22Rv1 (cell line): ENCODE measurements around the gene UCP3.

ENCODE experiments used
- H3K27ac ChIP-seq: fragments of 450-650 bp; 2 replicates; pipeline ENCODE4 v1.5.1; 2017
- ZFX ChIP-seq: fragments of 450-650 bp; IDR thresholded peaks from 2 replicates; pipeline ENCODE4 v1.6.1; 2017; ENCODE audit warnings: antibody characterized with exemption, borderline replicate concordance
- TF ChIP-seq, protein P1 (sequence below): fragments of 450-650 bp; IDR thresholded peaks from 2 replicates; pipeline ENCODE4 v1.5.1; 2017; ENCODE audit warnings: mild to moderate bottlenecking

The UCP3 gene

DNA sequence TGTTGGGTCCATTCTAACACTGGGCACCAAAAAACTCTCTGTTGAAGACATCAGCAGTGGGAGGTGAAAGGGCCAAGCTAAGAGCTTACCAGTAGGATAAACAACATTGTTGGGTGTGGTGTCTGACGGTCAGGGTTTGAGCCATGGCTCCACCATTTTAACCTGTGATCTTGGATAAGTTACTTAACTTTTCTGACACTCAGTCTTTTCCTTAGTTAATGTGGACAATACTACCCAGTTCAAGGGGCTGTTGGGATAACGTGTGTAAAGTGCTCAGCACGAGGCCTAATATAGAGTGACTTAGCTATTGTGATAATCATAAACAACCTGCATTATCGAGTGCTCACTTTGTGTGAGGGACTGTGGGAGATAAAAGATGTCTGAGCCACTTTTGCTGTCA is 6.1 kb downstream of the UCP3 start:
- TF ChIP-seq ZFX, result no peak
- TF ChIP-seq, protein P1, sequence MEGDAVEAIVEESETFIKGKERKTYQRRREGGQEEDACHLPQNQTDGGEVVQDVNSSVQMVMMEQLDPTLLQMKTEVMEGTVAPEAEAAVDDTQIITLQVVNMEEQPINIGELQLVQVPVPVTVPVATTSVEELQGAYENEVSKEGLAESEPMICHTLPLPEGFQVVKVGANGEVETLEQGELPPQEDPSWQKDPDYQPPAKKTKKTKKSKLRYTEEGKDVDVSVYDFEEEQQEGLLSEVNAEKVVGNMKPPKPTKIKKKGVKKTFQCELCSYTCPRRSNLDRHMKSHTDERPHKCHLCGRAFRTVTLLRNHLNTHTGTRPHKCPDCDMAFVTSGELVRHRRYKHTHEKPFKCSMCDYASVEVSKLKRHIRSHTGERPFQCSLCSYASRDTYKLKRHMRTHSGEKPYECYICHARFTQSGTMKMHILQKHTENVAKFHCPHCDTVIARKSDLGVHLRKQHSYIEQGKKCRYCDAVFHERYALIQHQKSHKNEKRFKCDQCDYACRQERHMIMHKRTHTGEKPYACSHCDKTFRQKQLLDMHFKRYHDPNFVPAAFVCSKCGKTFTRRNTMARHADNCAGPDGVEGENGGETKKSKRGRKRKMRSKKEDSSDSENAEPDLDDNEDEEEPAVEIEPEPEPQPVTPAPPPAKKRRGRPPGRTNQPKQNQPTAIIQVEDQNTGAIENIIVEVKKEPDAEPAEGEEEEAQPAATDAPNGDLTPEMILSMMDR, result no peak

DNA sequence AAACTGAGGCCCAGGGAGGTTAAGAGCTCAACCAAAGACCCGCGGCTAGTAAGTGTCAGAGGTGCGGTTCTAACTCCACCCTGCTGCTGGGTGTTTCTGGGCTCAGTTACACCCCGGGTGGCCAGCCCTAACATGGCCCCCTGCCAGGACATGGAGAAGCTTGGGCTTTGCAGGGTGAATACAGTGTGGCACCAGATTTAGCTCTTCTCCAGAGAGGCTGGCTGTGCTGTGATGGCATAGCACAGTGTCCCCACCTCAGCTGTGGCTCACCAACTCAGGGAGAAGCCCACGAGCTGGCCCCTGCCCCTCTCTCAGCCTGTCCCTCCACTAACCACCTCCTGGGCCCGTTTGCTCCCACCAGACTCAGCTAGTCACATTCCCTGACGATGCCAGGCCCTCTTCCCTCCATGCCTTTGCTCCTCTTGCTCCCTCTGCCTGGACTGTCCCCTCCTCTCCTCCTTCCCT is 7.0 kb downstream of the UCP3 start:
- H3K27ac ChIP-seq, result no peak overlapping the region
- TF ChIP-seq ZFX, result no peak
- TF ChIP-seq, protein P1, result no peak

More for the DNA sequence above, 6.1 kb downstream of the UCP3 start:
- H3K27ac ChIP-seq, result no peak overlapping the region

DNA sequence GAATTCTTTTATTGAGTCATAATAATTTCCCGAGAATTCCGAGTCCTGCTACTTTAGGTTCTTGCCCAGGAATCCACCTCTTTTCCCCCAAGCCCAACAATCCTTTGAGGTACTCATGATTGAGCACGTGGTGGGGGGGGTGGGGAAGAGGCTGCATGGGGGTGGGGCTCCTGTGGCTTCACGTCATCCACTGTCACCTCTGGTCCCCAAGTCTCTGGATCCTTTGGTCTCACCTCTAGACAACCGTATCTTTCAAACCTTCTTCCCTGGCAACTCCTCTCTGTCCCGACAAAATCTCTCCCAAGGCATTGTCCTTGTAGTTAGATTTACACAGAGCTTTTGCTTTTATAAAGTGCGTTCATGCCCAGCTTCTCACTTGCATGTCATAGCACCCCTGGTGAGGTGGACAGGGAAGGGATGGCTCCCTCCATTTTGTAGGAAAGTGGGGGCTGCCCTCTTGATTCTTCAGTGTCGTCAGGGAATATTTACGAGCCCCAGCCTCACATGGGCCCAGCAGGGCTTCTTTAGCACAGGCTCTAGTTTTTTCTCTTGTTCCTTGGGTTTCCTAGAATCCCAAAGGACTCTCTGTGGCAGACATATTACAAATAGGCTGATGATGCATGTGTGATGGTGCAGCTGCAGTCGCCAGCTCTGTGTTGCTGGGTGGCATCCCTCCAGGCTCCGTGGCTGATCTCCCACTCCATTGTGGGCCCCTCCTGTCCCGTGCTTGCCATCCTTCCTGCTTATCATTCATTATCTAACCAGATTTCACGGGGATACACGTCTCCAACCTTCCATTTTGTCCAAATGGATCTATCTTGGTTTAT is 8.4 kb downstream of the UCP3 start:
- no peak overlapping the region for H3K27ac ChIP-seq
- TF ChIP-seq, protein P1, result no peak
- TF ChIP-seq ZFX, result no peak

DNA sequence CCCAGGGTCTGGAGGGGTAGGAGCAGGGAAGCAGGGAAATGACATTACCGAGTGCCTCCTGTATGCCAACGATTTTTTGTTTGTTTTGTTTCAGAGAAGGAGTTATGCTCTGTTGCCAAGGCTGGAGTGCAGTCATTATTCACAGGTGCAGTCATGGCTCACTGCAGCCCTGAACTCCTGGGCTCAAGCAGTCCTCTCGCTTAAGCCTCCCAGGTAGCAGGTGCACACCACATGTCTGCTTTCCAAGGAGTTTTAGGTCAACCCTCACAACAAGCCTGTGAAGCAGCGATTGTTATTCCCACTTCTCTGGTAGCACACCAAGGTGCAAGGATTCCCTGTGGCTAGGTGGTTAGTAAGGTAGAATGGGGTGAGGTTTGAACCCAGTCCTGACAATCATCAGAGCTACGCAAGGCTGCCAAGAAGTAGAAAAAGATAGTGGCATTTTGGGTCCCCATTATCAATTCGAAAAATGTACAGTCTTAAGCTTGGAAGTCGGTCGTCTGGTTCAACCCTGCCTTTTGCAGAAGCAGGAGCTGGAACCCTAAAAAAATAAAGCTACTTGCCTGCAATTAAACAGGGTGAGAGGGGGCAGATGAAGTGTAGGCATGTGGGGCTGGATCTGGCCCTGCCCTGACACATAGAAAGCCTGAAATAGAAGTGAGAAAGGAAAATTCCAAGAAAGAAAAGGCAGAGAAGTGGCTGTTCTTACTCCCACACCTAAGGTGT is 9.1 kb downstream of the UCP3 start:
- no peak for TF ChIP-seq ZFX
- no peak overlapping the region for H3K27ac ChIP-seq

DNA sequence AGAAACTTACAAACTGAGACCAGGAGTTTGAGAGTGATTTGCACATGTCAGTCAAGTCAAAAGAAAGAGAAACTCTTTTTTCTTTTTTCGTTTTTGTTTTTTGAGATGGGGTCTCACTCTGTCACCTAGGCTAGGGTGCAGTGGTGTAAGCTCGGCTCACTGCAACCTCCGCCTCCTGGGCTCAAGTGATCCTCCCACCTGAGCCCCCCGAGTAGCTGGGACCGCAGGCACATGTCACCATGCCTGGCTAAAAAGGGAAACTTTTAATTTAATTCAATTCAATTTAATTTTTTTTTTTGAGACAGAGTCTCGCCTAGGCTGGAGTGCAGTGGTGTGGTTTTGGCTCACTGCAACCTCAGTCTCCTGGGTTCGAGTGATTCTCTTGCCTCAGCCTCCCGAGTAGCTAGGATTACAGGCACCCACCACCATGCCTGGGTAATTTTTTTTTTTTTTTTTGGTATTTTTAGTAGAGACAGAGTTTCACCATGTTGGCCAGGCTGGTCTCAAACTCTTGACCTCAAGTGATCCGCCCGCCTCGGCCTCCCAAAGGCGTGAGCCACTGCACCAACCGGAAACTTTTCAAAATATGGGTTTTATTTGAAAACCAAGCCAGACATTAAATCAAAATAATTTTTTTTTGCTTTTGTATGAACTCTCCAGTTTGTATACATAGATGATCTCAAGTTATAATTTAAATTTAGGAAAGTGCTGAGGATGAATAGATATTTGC is 9.9 kb downstream of the UCP3 start:
- H3K27ac ChIP-seq, result no peak overlapping the region
- no peak for TF ChIP-seq ZFX
- TF ChIP-seq, protein P1, result no peak

DNA sequence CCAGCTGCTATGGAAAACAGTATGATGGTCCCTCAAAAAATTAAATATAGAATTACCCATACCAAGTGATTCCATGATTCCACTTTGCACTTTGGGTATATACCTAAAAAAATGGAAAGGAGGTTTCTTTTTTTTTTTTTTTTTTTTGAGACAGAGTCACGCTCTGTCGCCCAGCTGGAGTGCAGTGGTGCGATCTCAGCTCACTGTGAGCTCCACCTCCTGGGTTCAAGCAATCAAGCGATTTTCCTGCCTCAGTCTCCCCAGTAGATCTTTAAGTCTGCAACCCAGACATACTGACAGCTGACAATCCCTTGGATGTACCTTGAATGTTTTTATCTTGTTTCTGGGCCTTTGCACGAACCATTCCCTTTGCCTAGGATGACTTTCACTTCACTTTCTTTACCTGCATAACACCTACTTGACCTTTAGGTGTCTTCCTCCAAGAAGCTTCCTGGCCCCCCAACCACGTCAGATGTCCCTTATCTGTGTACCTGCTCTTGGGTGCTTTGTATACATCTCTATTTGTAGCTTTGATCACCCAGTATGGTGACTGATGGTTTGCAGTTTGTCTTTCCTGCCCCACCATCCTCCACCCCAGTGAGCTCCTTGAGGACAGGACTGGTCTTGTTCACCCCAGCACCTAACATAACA is 11.6 kb downstream of the UCP3 start:
- no peak for TF ChIP-seq ZFX
- TF ChIP-seq, protein P1, result no peak
- no peak overlapping the region for H3K27ac ChIP-seq

DNA sequence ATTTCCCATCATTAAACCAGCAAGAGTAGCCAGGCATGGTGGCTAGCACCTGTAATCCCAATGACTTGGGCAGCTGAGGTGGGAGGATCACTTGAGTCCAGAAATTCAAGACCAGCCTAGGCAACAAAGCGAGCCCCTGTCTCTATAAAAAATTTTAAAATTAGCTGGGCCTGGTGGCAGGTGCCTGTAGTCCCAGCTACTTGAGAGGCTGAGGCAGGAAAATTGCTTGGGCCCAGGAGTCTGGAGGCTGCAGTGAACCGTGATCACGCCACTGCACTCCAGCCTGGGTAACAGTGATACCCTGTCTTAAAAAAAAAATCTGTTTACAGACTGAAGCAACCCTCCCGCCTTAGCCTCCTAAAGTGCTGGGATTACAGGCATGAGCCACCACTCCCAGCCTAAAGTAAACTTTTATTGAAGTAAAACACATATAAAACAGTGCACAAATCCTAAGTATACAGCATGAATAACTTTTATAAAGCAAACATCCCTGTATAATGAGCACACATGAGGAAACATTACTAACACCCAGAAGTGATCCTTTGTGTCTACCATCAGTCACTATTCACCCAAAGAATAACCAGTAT is 12.6 kb downstream of the UCP3 start:
- no peak for TF ChIP-seq ZFX
- TF ChIP-seq, protein P1, result no peak
- H3K27ac ChIP-seq, result no peak overlapping the region
